BLaER1 (cell line): ENCODE measurements around the gene LAMC3.

Experiments
- H3K27ac ChIP-seq: shearing (Covaris generic); formaldehyde crosslinking; 2 replicates; pipeline ENCODE4 v1.8.1; 2022
- H3K27me3 ChIP-seq: shearing (Covaris generic); formaldehyde crosslinking; 2 replicates; pipeline ENCODE4 v1.8.1; 2022
- H3K36me3 ChIP-seq: shearing (Covaris generic); formaldehyde crosslinking; 2 replicates; pipeline ENCODE4 v1.8.1; 2022
- H3K4me1 ChIP-seq: shearing (Covaris generic); formaldehyde crosslinking; 2 replicates; pipeline ENCODE4 v1.8.1; 2022
- H3K4me2 ChIP-seq: shearing (Covaris generic); formaldehyde crosslinking; 2 replicates; pipeline ENCODE4 v1.8.1; 2022
- H3K4me3 ChIP-seq: shearing (Covaris generic); formaldehyde crosslinking; 2 replicates; pipeline ENCODE4 v1.8.1; 2022
- H3K9ac ChIP-seq: shearing (Covaris generic); formaldehyde crosslinking; 2 replicates; pipeline ENCODE4 v1.8.1; 2022
- H3K9me3 ChIP-seq: shearing (Covaris generic); formaldehyde crosslinking; 2 replicates; pipeline ENCODE4 v1.8.1; 2022
- H4K20me1 ChIP-seq: shearing (Covaris generic); formaldehyde crosslinking; 2 replicates; pipeline ENCODE4 v1.8.1; 2022
- Cebpa-rat ChIP-seq: shearing (Covaris generic); IDR thresholded peaks from 2 replicates; pipeline ENCODE4 v1.8.1; 2022

The LAMC3 gene

GRCh38 chr9:131018621-131019020, 9.6 kb downstream of the LAMC3 start:
- H3K9me3 ChIP-seq, result no peaks in the 10 kb centered on the region
- no peaks in the 10 kb centered on the region for H3K27me3 ChIP-seq
- H4K20me1 ChIP-seq, result no peaks in the 10 kb centered on the region
- H3K27ac ChIP-seq, result no peak overlapping the region
- no peak for TF ChIP-seq Cebpa-rat
- H3K36me3 ChIP-seq, result no peaks in the 10 kb centered on the region
- H3K4me3 ChIP-seq, result no peak overlapping the region
- H3K4me1 ChIP-seq, result no peaks in the 10 kb centered on the region
- no peak overlapping the region for H3K9ac ChIP-seq
- H3K4me2 ChIP-seq, result no peak overlapping the region

DNA sequence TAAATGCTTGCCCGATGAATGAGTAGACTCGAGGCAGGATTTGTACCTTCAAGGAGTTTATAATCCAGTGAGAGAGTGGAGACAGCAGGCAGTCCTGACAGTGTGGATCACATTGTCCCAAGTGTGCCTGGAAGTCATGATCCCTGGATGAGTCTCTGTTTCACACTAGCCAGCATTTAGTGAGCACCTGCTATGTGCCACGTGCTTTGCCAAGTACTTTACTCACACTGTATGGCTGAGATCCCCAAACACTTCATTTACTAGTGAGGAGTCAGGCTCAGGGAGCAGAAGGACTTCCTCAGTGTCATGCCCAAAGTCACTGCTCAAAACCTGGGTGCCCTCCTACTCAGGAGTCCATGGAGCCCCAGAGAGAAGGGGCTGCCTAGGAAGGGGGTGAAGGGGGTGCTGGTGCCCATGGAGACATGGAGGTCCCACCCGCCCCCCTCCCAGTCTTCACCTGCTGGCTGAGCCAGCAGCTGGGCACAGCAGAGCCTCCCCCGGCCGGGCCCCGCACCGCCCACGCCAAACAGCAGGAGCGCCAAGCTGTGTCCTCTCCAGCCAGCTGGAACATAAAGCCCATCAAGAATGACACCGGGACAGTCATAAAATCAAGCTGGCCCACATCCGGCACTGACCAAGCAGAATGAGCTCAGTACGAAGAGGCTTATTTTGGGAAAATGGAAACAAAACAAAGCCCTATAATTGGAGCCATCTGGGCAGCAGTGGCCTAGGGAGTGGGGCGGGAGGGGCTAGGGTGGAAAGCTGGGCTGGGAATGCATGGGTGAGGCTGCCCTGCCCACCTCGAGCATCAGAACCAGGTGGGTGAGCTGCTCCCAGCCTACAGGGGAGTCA, 10.6 kb downstream of the LAMC3 start:
- Histone ChIP-seq H3K4me3 (no peak overlapping the region), H3K9ac (no peak overlapping the region), H4K20me1 (no peaks in the 10 kb centered on the region), H3K27ac (no peak overlapping the region), H3K4me1 (no peaks in the 10 kb centered on the region), H3K9me3 (no peaks in the 10 kb centered on the region), H3K36me3 (no peaks in the 10 kb centered on the region), H3K4me2 (no peak overlapping the region), H3K27me3 (no peaks in the 10 kb centered on the region)
- TF ChIP-seq Cebpa-rat, result no peak

DNA sequence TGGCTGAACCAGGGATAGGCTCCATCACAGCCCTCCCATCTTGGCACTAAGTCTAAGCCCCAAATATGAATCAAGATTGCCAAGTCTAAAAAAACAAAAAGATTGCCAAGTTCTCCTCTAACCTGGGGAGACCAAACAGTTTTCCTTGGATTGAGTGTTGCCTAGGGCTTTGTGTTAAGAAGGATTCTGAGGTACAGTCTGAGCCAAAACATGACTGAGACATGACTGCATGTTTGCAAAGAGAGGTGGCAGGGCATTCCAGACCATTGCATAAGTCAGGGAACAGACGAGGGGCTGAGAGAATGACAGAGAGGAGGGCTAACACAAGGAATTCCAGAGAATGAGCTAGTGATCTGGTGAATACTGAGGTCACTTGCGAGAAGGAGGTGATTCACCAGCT, 11.4 kb downstream of the LAMC3 start:
- H3K36me3 ChIP-seq, result no peaks in the 10 kb centered on the region
- no peaks in the 10 kb centered on the region for H3K4me1 ChIP-seq
- no peaks in the 10 kb centered on the region for H3K9me3 ChIP-seq
- no peak for TF ChIP-seq Cebpa-rat
- H3K27me3 ChIP-seq, result no peaks in the 10 kb centered on the region
- H3K4me3 ChIP-seq, result no peak overlapping the region
- H4K20me1 ChIP-seq, result no peaks in the 10 kb centered on the region
- H3K27ac ChIP-seq, result no peak overlapping the region
- H3K9ac ChIP-seq, result no peak overlapping the region
- H3K4me2 ChIP-seq, result no peak overlapping the region

- Histone ChIP-seq H3K4me2 (no peak overlapping the region), H4K20me1 (no peaks in the 10 kb centered on the region), H3K4me1 (no peaks in the 10 kb centered on the region), H3K9me3 (no peaks in the 10 kb centered on the region), H3K27ac (no peak overlapping the region), H3K27me3 (no peaks in the 10 kb centered on the region), H3K36me3 (no peaks in the 10 kb centered on the region), H3K9ac (no peak overlapping the region), H3K4me3 (no peak overlapping the region)
- no peak for TF ChIP-seq Cebpa-rat
Observed at GRCh38 chr9:131020862-131021261, 11.9 kb downstream of the LAMC3 start.

GRCh38 chr9:131021785-131022184, 12.8 kb downstream of the LAMC3 start:
- no peaks in the 10 kb centered on the region for H3K27me3 ChIP-seq
- H3K4me2 ChIP-seq, result no peak overlapping the region
- TF ChIP-seq Cebpa-rat, result no peak
- no peaks in the 10 kb centered on the region for H3K36me3 ChIP-seq
- no peaks in the 10 kb centered on the region for H4K20me1 ChIP-seq
- H3K27ac ChIP-seq, result no peak overlapping the region
- no peak overlapping the region for H3K9ac ChIP-seq
- no peaks in the 10 kb centered on the region for H3K4me1 ChIP-seq
- no peaks in the 10 kb centered on the region for H3K9me3 ChIP-seq
- H3K4me3 ChIP-seq, result no peak overlapping the region

- H4K20me1 ChIP-seq, result no peaks in the 10 kb centered on the region
- H3K27ac ChIP-seq, result no peak overlapping the region
- no peak overlapping the region for H3K9ac ChIP-seq
- H3K4me2 ChIP-seq, result no peak overlapping the region
- H3K4me3 ChIP-seq, result no peak overlapping the region
- H3K9me3 ChIP-seq, result no peaks in the 10 kb centered on the region
- H3K36me3 ChIP-seq, result no peaks in the 10 kb centered on the region
- H3K4me1 ChIP-seq, result peaks cover 9% of the 10 kb centered on the region; the same call in 1 of the 2 replicates
- TF ChIP-seq Cebpa-rat, result no peak
- H3K27me3 ChIP-seq, result no peaks in the 10 kb centered on the region
Observed at GRCh38 chr9:131024978-131025868, 16.2 kb downstream of the LAMC3 start.

GRCh38 chr9:131025953-131026858, 17.2 kb downstream of the LAMC3 start:
- Histone ChIP-seq H3K36me3 (no peaks in the 10 kb centered on the region), H3K4me2 (no peak overlapping the region), H3K9ac (no peak overlapping the region), H3K9me3 (no peaks in the 10 kb centered on the region), H3K27me3 (0 out of 2 replicates have a peak, but pooled peaks cover under 1% of the 10 kb centered on the region), H3K27ac (no peak overlapping the region), H3K4me1 (peaks cover 9% of the 10 kb centered on the region; the same call in 1 of the 2 replicates), H3K4me3 (no peak overlapping the region), H4K20me1 (no peaks in the 10 kb centered on the region; the same call in 1 of the 2 replicates)
- TF ChIP-seq Cebpa-rat, result no peak

DNA sequence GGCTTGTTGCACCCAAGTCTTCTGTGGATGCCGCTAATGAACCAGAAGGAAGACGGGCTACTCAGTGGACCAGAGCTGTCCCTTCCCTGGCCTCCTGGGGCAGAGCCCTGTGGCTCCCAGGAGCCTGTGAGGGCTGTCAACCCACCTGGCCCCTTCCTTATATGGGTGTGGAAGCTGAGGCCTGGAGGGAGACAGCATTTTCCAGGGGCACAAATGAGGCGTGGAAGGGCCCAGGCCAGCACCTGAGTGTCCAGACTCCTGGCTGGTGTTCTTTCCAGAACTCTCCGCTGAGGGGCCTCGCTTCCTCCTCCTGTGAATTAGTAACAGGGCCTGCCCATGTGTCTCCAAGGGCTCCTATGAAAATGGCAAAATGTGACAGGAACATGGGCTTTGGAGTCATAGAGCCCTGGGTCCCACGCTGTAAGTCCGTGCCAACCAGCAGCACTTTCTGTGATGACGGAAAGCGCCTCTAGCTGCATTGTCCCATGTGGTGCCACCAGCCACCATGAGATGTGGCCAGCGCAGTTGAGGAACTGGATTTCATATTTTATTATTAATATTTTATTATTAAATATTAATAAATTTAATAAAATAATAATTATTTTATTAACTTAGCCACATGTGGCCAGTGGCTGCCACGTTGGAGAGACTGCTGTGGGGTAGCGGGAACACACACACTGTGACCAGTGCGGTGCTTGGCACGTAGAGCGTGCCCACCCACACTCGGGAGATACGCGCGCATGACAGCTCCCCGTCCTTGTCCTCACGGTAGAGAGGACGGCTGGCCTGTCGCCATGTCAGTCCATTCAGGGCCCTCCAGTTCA, 18.3 kb downstream of the LAMC3 start:
- Histone ChIP-seq H3K4me2 (no peak overlapping the region), H3K9me3 (no peaks in the 10 kb centered on the region), H3K4me3 (no peak overlapping the region), H3K9ac (no peak overlapping the region), H3K36me3 (no peaks in the 10 kb centered on the region), H4K20me1 (no peaks in the 10 kb centered on the region; the same call in 1 of the 2 replicates), H3K27ac (no peak overlapping the region), H3K27me3 (peaks cover 7% of the 10 kb centered on the region; the same call in 1 of the 2 replicates), H3K4me1 (peaks cover 14% of the 10 kb centered on the region; the same call in 1 of the 2 replicates)
- TF ChIP-seq Cebpa-rat, result no peak

- no peak for TF ChIP-seq Cebpa-rat
- Histone ChIP-seq H3K4me2 (no peak overlapping the region), H3K4me1 (peaks cover 14% of the 10 kb centered on the region; the same call in 1 of the 2 replicates), H3K4me3 (no peak overlapping the region), H3K9me3 (no peaks in the 10 kb centered on the region), H3K36me3 (no peaks in the 10 kb centered on the region), H3K27ac (no peak overlapping the region), H3K9ac (no peak overlapping the region), H4K20me1 (no peaks in the 10 kb centered on the region; the same call in 1 of the 2 replicates), H3K27me3 (peaks cover 7% of the 10 kb centered on the region; the same call in 1 of the 2 replicates)
Observed at GRCh38 chr9:131027872-131028179, 18.9 kb downstream of the LAMC3 start.
